Astrocyte (in vitro differentiated cells and primary cell): ENCODE measurements around the gene FN3K. TPM values are rescaled to one million over a fixed set of nuclear protein-coding genes. Genes with fewer than 3 reads are reported as not detected.

ENCODE experiments used
- DNase-seq: peaks from one replicate; pipeline ENCODE4 v3.0.0-alpha.2; 2010; ENCODE audit warnings: low read depth
- FAIRE-seq: peaks from 2 replicates; lab custom pipeline; 2011; peaks lifted over from hg19 to GRCh38; lab: Jason Lieb, UNC
- H2AFZ ChIP-seq: 2 replicates; pipeline ENCODE4 v1.6.0; 2012; ENCODE audit warnings: low read depth, low read length, inconsistent platforms
- H3K27ac ChIP-seq: 2 replicates; pipeline ENCODE4 v1.5.1; 2011; ENCODE audit warnings: low read depth, low read length, inconsistent platforms
- H3K27me3 ChIP-seq: 2 replicates; pipeline ENCODE4 v1.6.0; 2011; ENCODE audit warnings: low read length, inconsistent platforms; ENCODE audit not compliant: insufficient read depth
- H3K36me3 ChIP-seq: 2 replicates; pipeline ENCODE4 v1.5.1; 2011; ENCODE audit warnings: low read length, inconsistent platforms; ENCODE audit not compliant: insufficient read depth
- H3K4me1 ChIP-seq: 2 replicates; pipeline ENCODE4 v1.5.1; 2011; ENCODE audit warnings: low read length, inconsistent platforms; ENCODE audit not compliant: insufficient read depth
- H3K4me2 ChIP-seq: 2 replicates; pipeline ENCODE4 v1.6.0; 2012; ENCODE audit warnings: low read length, inconsistent platforms
- H3K4me3 ChIP-seq: 2 replicates; pipeline ENCODE4 v1.5.1; 2011; ENCODE audit warnings: low read depth, mild to moderate bottlenecking, low read length, inconsistent platforms; ENCODE audit not compliant: insufficient read depth
- H3K79me2 ChIP-seq: 2 replicates; pipeline ENCODE4 v1.6.0; 2012; ENCODE audit warnings: mild to moderate bottlenecking, low read length, inconsistent platforms; ENCODE audit not compliant: insufficient read depth
- H3K9ac ChIP-seq: 2 replicates; pipeline ENCODE4 v1.6.0; 2012; ENCODE audit warnings: mild to moderate bottlenecking, low read length, inconsistent platforms
- H3K9me3 ChIP-seq: 2 replicates; pipeline ENCODE4 v1.5.1; 2012; ENCODE audit warnings: low read depth, mild to moderate bottlenecking, low read length, inconsistent platforms; ENCODE audit not compliant: insufficient read depth
- H4K20me1 ChIP-seq: 2 replicates; pipeline ENCODE4 v1.6.0; 2012; ENCODE audit warnings: low read length, inconsistent platforms; ENCODE audit not compliant: insufficient read depth
- H3K27ac Mint-ChIP-seq: one replicate; pipeline ENCODE4 v1.8.0; 2021; ENCODE audit warnings: mild to moderate bottlenecking, mixed read lengths; ENCODE audit not compliant: unreplicated experiment
- H3K27me3 Mint-ChIP-seq: one replicate; pipeline ENCODE4 v1.8.0; 2021; ENCODE audit warnings: low read depth, mixed read lengths; ENCODE audit not compliant: unreplicated experiment
- H3K36me3 Mint-ChIP-seq: one replicate; pipeline ENCODE4 v1.8.0; 2021; ENCODE audit warnings: low read depth, mixed read lengths; ENCODE audit not compliant: unreplicated experiment
- H3K4me1 Mint-ChIP-seq: one replicate; pipeline ENCODE4 v1.8.0; 2021; ENCODE audit warnings: low read depth, mixed read lengths; ENCODE audit not compliant: unreplicated experiment
- H3K4me3 Mint-ChIP-seq: one replicate; pipeline ENCODE4 v1.8.0; 2021; ENCODE audit warnings: mild to moderate bottlenecking, moderate library complexity, mixed read lengths; ENCODE audit not compliant: unreplicated experiment
- H3K9me3 Mint-ChIP-seq: one replicate; pipeline ENCODE4 v1.8.0; 2021; ENCODE audit warnings: mild to moderate bottlenecking, mixed read lengths; ENCODE audit not compliant: unreplicated experiment
- EZH2 ChIP-seq: IDR thresholded peaks from 2 replicates; pipeline ENCODE4 v1.6.1; 2012; ENCODE audit warnings: mild to moderate bottlenecking, low read length, inconsistent platforms; ENCODE audit not compliant: insufficient read depth
- total RNA-seq: library from RNA; stranded (reverse); gene quantifications from 2 replicates; pipeline ENCODE4 v1.2.1, GENCODE V29; 2021
- TF ChIP-seq, protein P1 (sequence below): IDR thresholded peaks from 2 replicates; pipeline ENCODE4 v1.5.1; 2011; ENCODE audit warnings: low read depth, mild to moderate bottlenecking, inconsistent platforms, low read length, moderate library complexity; ENCODE audit not compliant: insufficient read depth

Gene FN3K
- total RNA-seq, 1 donor from 2014 or later = 4.1 TPM

DNA sequence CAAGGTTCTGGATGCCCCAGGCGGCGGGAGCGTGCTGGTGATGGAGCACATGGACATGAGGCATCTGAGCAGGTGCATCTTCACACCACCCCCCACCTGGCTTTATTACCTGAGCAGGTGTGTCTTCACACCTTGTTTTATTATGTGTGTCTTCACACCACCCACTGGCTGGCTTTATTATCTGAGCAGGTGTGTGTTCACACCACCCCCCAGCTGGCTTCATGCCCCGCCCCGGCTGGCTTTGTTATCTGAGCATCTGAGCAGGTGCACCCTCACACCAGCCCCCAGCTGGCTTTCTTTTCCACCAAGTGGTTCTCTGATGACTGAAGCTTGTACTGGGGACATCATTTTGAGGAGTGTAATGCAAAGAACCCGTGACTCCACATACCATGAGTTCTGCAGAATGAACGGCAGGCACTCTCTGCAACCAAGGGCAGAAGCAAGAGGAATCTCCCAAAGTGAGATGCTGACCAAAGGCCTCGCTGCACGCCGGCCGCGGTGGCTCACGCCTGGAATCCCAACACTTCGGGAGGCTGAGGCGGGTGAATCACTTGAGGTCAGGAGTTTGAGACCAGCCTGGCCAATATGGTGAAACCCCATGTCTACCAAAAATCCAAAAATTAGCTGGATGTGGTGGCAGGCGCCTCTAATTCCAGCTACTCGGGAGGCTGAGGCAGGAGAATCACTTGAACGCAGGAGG is 16.3 kb upstream of the FN3K start:
- H3K27ac ChIP-seq = no peak overlapping the region
- no peak overlapping the region for H3K4me3 Mint-ChIP-seq

DNA sequence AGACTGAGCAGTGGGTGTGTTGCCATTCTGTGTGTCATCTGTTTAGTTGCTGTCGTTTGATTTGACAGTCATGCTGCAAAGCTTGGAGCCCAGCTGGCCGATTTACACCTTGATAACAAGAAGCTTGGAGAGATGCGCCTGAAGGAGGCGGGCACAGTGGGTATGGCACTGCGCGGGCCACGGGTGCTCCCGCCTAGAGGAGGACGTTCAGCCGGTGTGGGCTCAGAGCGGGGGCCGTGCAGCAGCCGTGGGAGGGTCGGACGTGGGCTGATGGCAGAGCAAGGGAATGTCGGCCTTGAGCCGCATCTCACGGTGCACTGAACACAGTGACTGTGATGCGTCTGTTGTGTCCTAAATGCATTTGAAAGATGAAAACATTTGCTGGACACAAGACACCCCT is 15.2 kb upstream of the FN3K start:
- Histone ChIP-seq H2AFZ (no peak overlapping the region), H3K4me1 (peaks cover 10% of the 10 kb centered on the region), H3K9me3 (no peaks in the 10 kb centered on the region), H3K27ac (no peak overlapping the region), H3K9ac (no peak overlapping the region), H3K36me3 (peaks cover 3% of the 10 kb centered on the region), H3K4me2 (no peak overlapping the region), H3K79me2 (peaks cover 21% of the 10 kb centered on the region), H4K20me1 (peaks cover 15% of the 10 kb centered on the region), H3K4me3 (no peak overlapping the region), H3K27me3 (no peaks in the 10 kb centered on the region)
- TF ChIP-seq, protein P1, sequence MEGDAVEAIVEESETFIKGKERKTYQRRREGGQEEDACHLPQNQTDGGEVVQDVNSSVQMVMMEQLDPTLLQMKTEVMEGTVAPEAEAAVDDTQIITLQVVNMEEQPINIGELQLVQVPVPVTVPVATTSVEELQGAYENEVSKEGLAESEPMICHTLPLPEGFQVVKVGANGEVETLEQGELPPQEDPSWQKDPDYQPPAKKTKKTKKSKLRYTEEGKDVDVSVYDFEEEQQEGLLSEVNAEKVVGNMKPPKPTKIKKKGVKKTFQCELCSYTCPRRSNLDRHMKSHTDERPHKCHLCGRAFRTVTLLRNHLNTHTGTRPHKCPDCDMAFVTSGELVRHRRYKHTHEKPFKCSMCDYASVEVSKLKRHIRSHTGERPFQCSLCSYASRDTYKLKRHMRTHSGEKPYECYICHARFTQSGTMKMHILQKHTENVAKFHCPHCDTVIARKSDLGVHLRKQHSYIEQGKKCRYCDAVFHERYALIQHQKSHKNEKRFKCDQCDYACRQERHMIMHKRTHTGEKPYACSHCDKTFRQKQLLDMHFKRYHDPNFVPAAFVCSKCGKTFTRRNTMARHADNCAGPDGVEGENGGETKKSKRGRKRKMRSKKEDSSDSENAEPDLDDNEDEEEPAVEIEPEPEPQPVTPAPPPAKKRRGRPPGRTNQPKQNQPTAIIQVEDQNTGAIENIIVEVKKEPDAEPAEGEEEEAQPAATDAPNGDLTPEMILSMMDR = no peak
- TF ChIP-seq EZH2 = no peak
- peaks cover 12% of the 10 kb centered on the region for H3K36me3 Mint-ChIP-seq
- no peak for FAIRE-seq
- no peaks in the 10 kb centered on the region for H3K9me3 Mint-ChIP-seq
- H3K27me3 Mint-ChIP-seq = no peaks in the 10 kb centered on the region
- H3K27ac Mint-ChIP-seq = no peak overlapping the region
- H3K4me3 Mint-ChIP-seq = no peak overlapping the region
- H3K4me1 Mint-ChIP-seq = peaks cover 5% of the 10 kb centered on the region
- no peak for DNase-seq

More for the DNA sequence above, 16.3 kb upstream of the FN3K start:
- Histone ChIP-seq H3K79me2 (peaks cover 21% of the 10 kb centered on the region), H3K9ac (no peak overlapping the region), H3K4me2 (no peak overlapping the region), H4K20me1 (peaks cover 15% of the 10 kb centered on the region), H3K9me3 (no peaks in the 10 kb centered on the region), H3K4me3 (no peak overlapping the region), H3K36me3 (peaks cover 3% of the 10 kb centered on the region), H2AFZ (no peak overlapping the region), H3K4me1 (peaks cover 10% of the 10 kb centered on the region), H3K27me3 (no peaks in the 10 kb centered on the region)
- Mint-ChIP-seq H3K27ac (no peak overlapping the region), H3K36me3 (peaks cover 12% of the 10 kb centered on the region), H3K4me1 (peaks cover 5% of the 10 kb centered on the region), H3K27me3 (no peaks in the 10 kb centered on the region), H3K9me3 (no peaks in the 10 kb centered on the region)
- FAIRE-seq = no peak
- no peak for DNase-seq
- no peak for TF ChIP-seq EZH2
- TF ChIP-seq, protein P1 = no peak

DNA sequence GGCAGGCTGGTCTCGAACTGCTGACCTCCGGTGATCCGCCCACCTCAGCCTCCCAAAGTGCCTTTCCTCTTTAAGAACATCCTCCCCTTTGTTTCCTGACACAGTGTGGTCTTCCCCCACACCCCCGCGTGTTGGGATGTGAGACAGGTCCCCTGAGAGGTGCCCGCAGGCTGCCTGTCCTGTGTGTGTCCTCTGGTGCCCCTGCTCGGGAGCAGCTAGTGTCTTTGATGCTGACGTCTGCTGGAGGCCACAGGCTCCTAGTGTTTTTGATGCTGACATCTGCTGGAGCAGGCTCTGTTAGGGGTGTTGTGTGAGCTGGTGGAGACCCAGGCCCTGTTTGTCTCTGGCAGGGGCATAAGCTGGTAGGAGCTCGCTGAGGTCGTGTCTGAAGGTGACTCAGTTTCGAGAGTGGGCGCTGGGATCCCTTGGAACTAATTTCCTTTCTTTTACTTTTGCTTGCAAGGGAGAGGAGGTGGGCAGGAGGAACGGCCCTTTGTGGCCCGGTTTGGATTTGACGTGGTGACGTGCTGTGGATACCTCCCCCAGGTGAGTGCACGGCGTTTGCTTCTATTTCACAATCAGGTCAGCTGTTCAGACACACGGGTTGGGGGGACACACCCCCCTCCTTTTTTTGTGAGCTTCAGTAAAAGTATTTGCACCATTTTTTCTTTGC is 12.9 kb upstream of the FN3K start:
- H3K4me1 Mint-ChIP-seq = peaks cover 5% of the 10 kb centered on the region
- DNase-seq (no peak), FAIRE-seq (no peak)
- Histone ChIP-seq H3K9ac (no peak overlapping the region), H3K4me2 (no peak overlapping the region), H4K20me1 (peaks cover 15% of the 10 kb centered on the region), H3K27me3 (no peaks in the 10 kb centered on the region), H3K9me3 (no peaks in the 10 kb centered on the region), H3K4me3 (no peak overlapping the region), H3K79me2 (peaks cover 14% of the 10 kb centered on the region), H3K36me3 (peaks cover 8% of the 10 kb centered on the region), H3K27ac (no peak overlapping the region), H2AFZ (no peak overlapping the region), H3K4me1 (peaks cover 5% of the 10 kb centered on the region)
- H3K36me3 Mint-ChIP-seq = peaks cover 20% of the 10 kb centered on the region
- TF ChIP-seq EZH2 = no peak
- TF ChIP-seq, protein P1 = no peak
- no peaks in the 10 kb centered on the region for H3K9me3 Mint-ChIP-seq
- H3K27ac Mint-ChIP-seq = peak overlapping the region; percentile 5
- no peak overlapping the region for H3K4me3 Mint-ChIP-seq
- no peaks in the 10 kb centered on the region for H3K27me3 Mint-ChIP-seq
